ENCODE measurements around the gene DPYD.

Gene DPYD

GRCh38 chr1:97837161-97837560, 83.7 kb downstream of the DPYD start:
- no peak for DNase-seq (ENCODE audit: low spot score)

- no peak for DNase-seq (ENCODE audit: low spot score)
These were observed 85.9 kb downstream of the DPYD start for GRCh38 chr1:97834899-97835298.

- DNase-seq (ENCODE audit: low spot score), result no peak
These were observed 87.0 kb downstream of the DPYD start for GRCh38 chr1:97833881-97834280.

- DNase-seq (ENCODE audit: low spot score), result no peak
These were observed 88.4 kb downstream of the DPYD start for GRCh38 chr1:97832481-97832880.

GRCh38 chr1:97827887-97828286, 92.9 kb downstream of the DPYD start:
- peak; percentile 12 for DNase-seq (ENCODE audit: low spot score)

GRCh38 chr1:97826820-97827219, 94.0 kb downstream of the DPYD start:
- no peak for DNase-seq (ENCODE audit: low spot score)

GRCh38 chr1:97824624-97825023, 96.2 kb downstream of the DPYD start:
- DNase-seq (ENCODE audit: low spot score), result no peak

GRCh38 chr1:97824200-97824599, 96.6 kb downstream of the DPYD start:
- no peak for DNase-seq (ENCODE audit: low spot score)

- DNase-seq (ENCODE audit: low spot score), result peak; percentile 19
These were observed 100.2 kb downstream of the DPYD start for GRCh38 chr1:97820470-97821188.

- DNase-seq (ENCODE audit: low spot score), result no peak
These were observed 103.9 kb downstream of the DPYD start for GRCh38 chr1:97816927-97817326.

GRCh38 chr1:97814804-97815203, 106.0 kb downstream of the DPYD start:
- DNase-seq (ENCODE audit: low spot score), result no peak

GRCh38 chr1:97814121-97814520, 106.7 kb downstream of the DPYD start:
- DNase-seq (ENCODE audit: low spot score), result no peak

GRCh38 chr1:97812076-97812475, 108.8 kb downstream of the DPYD start:
- DNase-seq (ENCODE audit: low spot score), result no peak

- no peak for DNase-seq (ENCODE audit: low spot score)
These were observed 113.8 kb downstream of the DPYD start for GRCh38 chr1:97806996-97807520.

GRCh38 chr1:97806326-97806725, 114.5 kb downstream of the DPYD start:
- DNase-seq (ENCODE audit: low spot score), result no peak

GRCh38 chr1:97805093-97805492, 115.7 kb downstream of the DPYD start:
- no peak for DNase-seq (ENCODE audit: low spot score)

GRCh38 chr1:97803026-97803425, 117.8 kb downstream of the DPYD start:
- no peak for DNase-seq (ENCODE audit: low spot score)

GRCh38 chr1:97802011-97802410, 118.8 kb downstream of the DPYD start:
- DNase-seq (ENCODE audit: low spot score), result no peak

GRCh38 chr1:97797403-97798183, 123.2 kb downstream of the DPYD start:
- DNase-seq (ENCODE audit: low spot score), result no peak

- DNase-seq (ENCODE audit: low spot score), result no peak
These were observed 124.1 kb downstream of the DPYD start for GRCh38 chr1:97796711-97797110.

GRCh38 chr1:97792655-97793054, 128.2 kb downstream of the DPYD start:
- no peak for DNase-seq (ENCODE audit: low spot score)

- DNase-seq (ENCODE audit: low spot score), result no peak
These were observed 129.6 kb downstream of the DPYD start for GRCh38 chr1:97791251-97791650.

- no peak for DNase-seq (ENCODE audit: low spot score)
These were observed 133.6 kb downstream of the DPYD start for GRCh38 chr1:97787231-97787630.
